ENCODE results near the gene EVA1C. TPM values are rescaled to one million over a fixed set of nuclear protein-coding genes. Genes with fewer than 3 reads are reported as not detected.
"Not testable (repeated sequence)": the region's sequence is repeated elsewhere in the genome, so short reads cannot be mapped to it uniquely, and the experiment has no call there.

Gene EVA1C
- 0.35 TPM for polyA plus RNA-seq (2013, experiment 1 of 2; ENCODE audit: insufficient read length)
- polyA plus RNA-seq (2013, experiment 2 of 2; ENCODE audit: insufficient read length): not detected

GRCh38 chr21:32412162-32413014, at the start of gene EVA1C:
TSS of gene EVA1C (plus strand) at chr21:32412706. CDS start at chr21:32412854, 148 bp downstream.
- DNase-seq: peak; percentile 12

- DNase-seq: no peak
Measured at GRCh38 chr21:32364387-32364786, 48.1 kb upstream of the EVA1C start.

DNA sequence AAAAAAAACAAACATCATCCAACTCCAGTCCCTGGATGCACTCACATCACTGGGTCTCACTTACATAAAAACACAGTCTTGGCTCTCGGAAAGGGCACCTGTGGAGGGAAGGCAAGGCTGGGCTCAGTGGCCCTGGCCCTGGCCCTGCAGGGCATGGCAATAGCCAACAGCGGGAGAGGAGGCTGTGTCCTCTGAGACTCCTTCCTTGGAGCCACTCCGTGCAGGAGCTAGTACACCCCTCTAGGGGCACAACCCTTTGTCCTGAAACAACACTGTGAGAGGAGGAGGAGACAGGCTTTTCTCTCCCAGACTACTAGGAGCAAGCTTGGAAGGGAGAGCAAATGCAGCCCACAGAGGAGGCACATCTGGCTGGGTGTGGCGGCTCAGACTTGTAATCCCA, 47.7 kb upstream of the EVA1C start:
- no peak for DNase-seq

- no peak for DNase-seq
Measured at GRCh38 chr21:32366191-32366590, 46.3 kb upstream of the EVA1C start.

DNA sequence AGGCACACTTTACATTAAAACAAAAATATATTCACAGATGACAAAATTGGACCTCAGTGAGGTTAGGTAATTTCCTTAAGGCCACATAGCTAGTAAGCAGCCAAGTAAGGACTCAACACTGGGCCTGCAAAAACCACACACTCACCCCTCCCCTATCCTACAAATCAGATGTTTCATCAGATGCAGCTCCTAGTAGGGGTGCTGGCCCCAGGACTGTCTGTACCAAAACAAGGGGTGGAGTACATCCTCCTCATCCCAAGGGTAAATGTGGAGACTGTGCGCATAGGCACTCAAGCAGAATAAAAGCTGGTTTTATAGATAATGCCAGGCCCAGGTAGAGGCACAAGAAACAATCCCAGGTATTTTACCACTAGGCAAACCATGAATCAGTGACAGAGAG, 45.3 kb upstream of the EVA1C start:
- DNase-seq: no peak

GRCh38 chr21:32368386-32368785, 44.1 kb upstream of the EVA1C start:
- DNase-seq: no peak

GRCh38 chr21:32368961-32369360, 43.5 kb upstream of the EVA1C start:
- DNase-seq: not testable (repeated sequence)

GRCh38 chr21:32370998-32371766, 41.3 kb upstream of the EVA1C start:
- no peak for DNase-seq

DNA sequence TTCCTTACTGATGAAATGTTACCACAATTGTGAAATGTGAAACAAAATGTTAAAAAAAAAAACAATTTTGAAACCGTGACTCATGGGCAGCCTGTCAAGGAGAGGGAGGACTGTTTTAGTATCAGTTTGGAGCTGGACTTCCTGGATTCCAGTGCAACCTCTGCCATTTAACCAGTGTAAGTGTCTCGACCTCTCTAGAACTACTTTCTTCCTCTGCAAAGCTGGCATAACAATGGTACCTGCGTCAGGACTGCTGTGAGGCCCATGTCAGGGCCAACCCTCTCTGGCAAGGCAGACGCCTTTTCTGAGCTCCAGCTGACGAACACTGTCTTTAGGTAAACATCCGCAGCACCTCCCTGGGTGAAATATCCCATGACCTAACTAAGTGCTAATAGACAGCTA, 40.6 kb upstream of the EVA1C start:
- DNase-seq: peak; percentile 61

GRCh38 chr21:32372755-32373154, 39.8 kb upstream of the EVA1C start:
- DNase-seq: no peak

GRCh38 chr21:32377506-32377905, 35.0 kb upstream of the EVA1C start:
- no peak for DNase-seq

- no peak for DNase-seq
Measured at GRCh38 chr21:32377991-32378390, 34.5 kb upstream of the EVA1C start.

- no peak for DNase-seq
Measured at GRCh38 chr21:32378956-32379355, 33.5 kb upstream of the EVA1C start.

- DNase-seq: no peak
Measured at GRCh38 chr21:32380940-32381339, 31.6 kb upstream of the EVA1C start.

DNA sequence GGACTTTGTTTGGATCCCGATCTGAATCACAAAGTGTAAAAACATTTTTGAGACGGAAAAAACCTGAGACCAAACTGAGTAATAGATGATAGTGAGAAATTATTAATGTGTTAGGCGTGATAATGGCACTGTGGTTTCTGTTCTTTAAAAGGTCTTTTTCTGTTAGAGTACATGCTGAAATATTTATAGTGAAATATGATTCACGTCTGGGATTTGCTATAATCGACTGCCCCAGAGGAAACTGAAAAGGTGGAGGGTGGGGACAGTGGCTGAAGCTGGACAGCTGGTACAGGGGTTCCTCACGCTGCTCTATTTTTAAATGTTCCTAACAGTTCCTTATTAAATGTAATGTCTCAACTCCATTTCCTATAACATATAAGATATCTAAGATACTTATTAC, 30.9 kb upstream of the EVA1C start:
- no peak for DNase-seq

DNA sequence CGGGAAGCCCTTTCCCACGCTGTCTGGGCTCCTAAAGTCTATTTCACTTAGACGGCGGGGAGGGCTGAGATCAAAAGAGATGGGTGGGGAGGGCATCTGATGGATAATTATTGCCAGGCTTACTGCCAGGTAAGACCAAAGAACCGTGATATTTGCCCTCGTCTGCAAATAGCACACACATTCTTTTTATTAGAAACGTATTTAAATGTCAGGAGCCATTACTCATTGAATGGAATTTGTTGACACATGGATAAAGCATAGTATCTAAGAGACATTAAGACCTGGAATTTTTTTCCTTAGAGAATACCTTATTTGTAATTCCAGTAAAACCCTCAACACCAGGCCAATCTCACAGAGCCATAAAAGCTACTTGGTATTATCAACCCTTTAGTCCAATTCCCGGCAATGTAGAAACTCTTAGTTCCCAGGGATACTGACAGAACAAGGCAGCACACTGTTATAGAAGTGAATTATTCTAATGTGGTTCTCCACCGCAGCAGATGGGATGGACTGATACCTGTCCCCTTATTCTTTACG, 30.3 kb upstream of the EVA1C start:
- DNase-seq: peak; percentile 75

DNA sequence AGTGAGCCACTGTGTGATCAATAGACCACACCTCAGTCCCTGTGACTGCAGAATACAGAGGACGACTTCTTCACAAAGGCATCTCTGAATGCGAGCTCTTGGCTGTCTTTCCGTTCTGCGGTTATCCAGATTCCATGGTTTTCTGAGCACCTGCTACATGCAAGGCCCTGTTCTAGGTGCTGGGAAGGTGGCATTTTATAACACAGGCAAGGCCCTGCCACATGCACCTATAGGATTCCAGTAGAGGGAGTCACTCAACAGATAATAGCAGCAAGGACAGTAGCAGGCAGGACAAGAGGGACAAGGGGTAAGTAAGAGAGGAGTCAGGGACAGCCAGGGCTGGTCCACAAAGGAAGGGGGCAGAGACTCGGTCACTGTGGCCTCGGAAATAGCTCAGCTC, 28.7 kb upstream of the EVA1C start:
- no peak for DNase-seq

GRCh38 chr21:32386195-32386870, 26.2 kb upstream of the EVA1C start:
- DNase-seq: peak; percentile 16

- no peak for DNase-seq
Measured at GRCh38 chr21:32387151-32387550, 25.4 kb upstream of the EVA1C start.

DNA sequence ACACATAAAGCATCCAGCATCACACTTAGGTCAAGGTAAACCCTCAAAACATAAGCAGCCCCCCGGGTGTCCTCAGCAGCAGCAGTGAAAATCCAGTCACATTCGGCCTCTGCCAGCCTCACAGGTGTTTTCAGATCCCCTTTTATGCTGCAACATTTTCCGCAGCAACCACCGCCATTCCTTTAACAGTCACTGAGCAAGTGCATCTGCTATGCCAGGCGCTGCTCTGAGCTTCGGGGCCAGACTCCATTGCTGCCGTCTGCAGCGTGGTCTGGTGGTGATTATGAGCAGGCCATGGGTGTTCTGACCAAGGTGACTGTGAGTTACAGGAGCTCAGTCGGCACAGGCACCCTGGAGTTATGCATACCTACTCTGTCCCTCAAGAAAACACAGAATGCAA, 24.2 kb upstream of the EVA1C start:
- no peak for DNase-seq

DNA sequence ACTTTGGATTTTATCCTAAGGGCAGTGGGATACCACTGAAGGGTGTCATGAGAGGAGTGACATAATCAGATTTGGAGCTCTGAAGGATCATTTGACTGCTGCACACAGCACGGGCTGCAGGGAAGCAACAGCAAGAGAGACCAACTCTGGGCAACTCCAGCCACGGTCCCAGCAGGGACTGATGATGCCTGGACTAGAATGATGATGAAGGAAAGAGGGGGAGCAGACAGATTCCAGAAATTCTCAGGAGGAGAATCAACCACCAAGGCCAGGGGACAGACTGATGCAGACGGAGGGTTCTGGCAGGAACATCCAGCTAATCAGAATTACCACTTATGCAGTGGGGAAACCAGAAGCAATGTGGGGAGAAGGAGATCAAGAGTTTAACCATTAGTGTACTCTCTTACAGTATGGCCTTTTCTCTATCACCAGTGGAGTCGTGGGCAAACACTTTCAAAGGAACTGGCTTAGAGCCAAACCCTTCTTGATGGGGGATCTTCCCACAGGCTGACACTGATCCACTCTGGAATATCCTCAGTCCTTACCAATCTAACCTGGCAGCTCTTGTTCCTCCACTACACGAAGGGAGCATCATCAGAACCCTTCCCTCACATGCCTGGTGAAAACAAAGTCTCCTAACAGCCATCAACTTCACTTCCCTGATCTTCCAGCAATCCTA, 23.0 kb upstream of the EVA1C start:
- peak; percentile 62 for DNase-seq

Data from fibroblast of skin of back (primary cell).